IMR-90 (cell line): Measurements from ENCODE around the gene ARHGEF12. TPM values are rescaled to one million over a fixed set of nuclear protein-coding genes. Genes with fewer than 3 reads are reported as not detected.

ENCODE experiments used
- ATAC-seq: fragments of 200-7000 bp; cut with Tn5 transposase; 2 replicates; pipeline ENCODE4 v1.9.1; 2020; ENCODE audit warnings: low read depth, mild to moderate bottlenecking, moderate library complexity
- BruUV-seq: library from RNA; stranded (reverse); fragments of 400-500 nt; replicated peaks from 2 replicates; lab custom pipeline; 2021; lab: Mats Ljungman, UMichigan
- CTCF ChIA-PET: fragments of 300-600 bp; formaldehyde crosslinking; extraction: SDS; loops from one replicate; lab custom pipeline; 2021; ENCODE audit warnings: antibody characterized with exemption; lab: Yijun Ruan, JAX
- POLR2A ChIA-PET: fragments of 300-600 bp; sonication (Branson Sonifier 250); formaldehyde crosslinking; loops from one replicate; lab custom pipeline; 2022; ENCODE audit warnings: antibody characterized with exemption; ENCODE audit not compliant: unreplicated experiment; lab: Charles Lee
- DNase-seq: peaks from one replicate; pipeline ENCODE4 v3.0.0; 2013
- H2AFZ ChIP-seq: replicated peaks from 2 replicates; pipeline ENCODE3; 2013; ENCODE audit warnings: low read length, mild to moderate bottlenecking; ENCODE audit not compliant: poor library complexity
- H2AK5ac ChIP-seq: 2 replicates; pipeline ENCODE4 v1.6.1; 2013; ENCODE audit warnings: low read depth, low read length, inconsistent platforms
- H2AK9ac ChIP-seq: replicated peaks from 2 replicates; pipeline ENCODE3; 2013; ENCODE audit warnings: mild to moderate bottlenecking, low read depth, low read length, moderate library complexity; ENCODE audit not compliant: poor library complexity
- H2BK120ac ChIP-seq: 2 replicates; pipeline ENCODE4 v1.6.1; 2013; ENCODE audit warnings: low read depth, low read length, inconsistent platforms
- H2BK15ac ChIP-seq: 3 replicates; pipeline ENCODE4 v1.6.1; 2013; ENCODE audit warnings: low read depth, low read length, inconsistent platforms
- H2BK20ac ChIP-seq: 2 replicates; pipeline ENCODE4 v1.6.1; 2013; ENCODE audit warnings: low read depth, mild to moderate bottlenecking, inconsistent platforms, low read length, moderate library complexity
- H2BK5ac ChIP-seq: 2 replicates; pipeline ENCODE4 v1.6.1; 2013; ENCODE audit warnings: mild to moderate bottlenecking, low read depth, low read length, inconsistent platforms; ENCODE audit not compliant: poor library complexity, severe bottlenecking
- H3K14ac ChIP-seq: replicated peaks from 2 replicates; pipeline ENCODE4 v1.6.1; 2013; ENCODE audit warnings: low read depth, low read length, inconsistent platforms
- H3K18ac ChIP-seq: 2 replicates; pipeline ENCODE4 v1.6.1; 2013; ENCODE audit warnings: low read depth, low read length, control low read depth
- H3K23ac ChIP-seq: 2 replicates; pipeline ENCODE4 v1.6.1; 2013; ENCODE audit warnings: low read depth, low read length, inconsistent platforms
- H3K27ac ChIP-seq: 2 replicates; pipeline ENCODE4 v1.5.1; 2013; ENCODE audit warnings: mild to moderate bottlenecking, control low read depth, low read length; ENCODE audit not compliant: insufficient read depth
- H3K27me3 ChIP-seq: 2 replicates; pipeline ENCODE4 v1.6.1; 2013; ENCODE audit warnings: low read length; ENCODE audit not compliant: control insufficient read depth, insufficient read depth
- H3K36me3 ChIP-seq: 2 replicates; pipeline ENCODE4 v1.6.1; 2013; ENCODE audit warnings: low read length, mixed read lengths; ENCODE audit not compliant: control insufficient read depth, insufficient read depth
- H3K4ac ChIP-seq: 2 replicates; pipeline ENCODE4 v1.6.1; 2013; ENCODE audit warnings: low read depth, low read length, inconsistent platforms
- H3K4me1 ChIP-seq: 2 replicates; pipeline ENCODE4 v1.6.1; 2013; ENCODE audit warnings: low read length, mixed read lengths; ENCODE audit not compliant: control insufficient read depth, insufficient read depth
- H3K4me2 ChIP-seq: 2 replicates; pipeline ENCODE4 v1.6.1; 2013; ENCODE audit warnings: low read depth, mild to moderate bottlenecking, control low read depth, low read length, moderate library complexity
- H3K4me3 ChIP-seq: 2 replicates; pipeline ENCODE4 v1.5.1; 2013; ENCODE audit warnings: low read depth, mild to moderate bottlenecking, control low read depth, low read length, moderate library complexity; ENCODE audit not compliant: insufficient read depth
- H3K56ac ChIP-seq: 2 replicates; pipeline ENCODE4 v1.6.1; 2013; ENCODE audit warnings: low read length, inconsistent platforms; ENCODE audit not compliant: insufficient read depth; ENCODE audit errors: extremely low read depth
- H3K79me1 ChIP-seq, 2 experiments: 2 replicates each; pipeline ENCODE4 v1.6.1; 2013; ENCODE audit warnings: low read length in 2 of 2, inconsistent platforms in 1 of 2, low read depth in 1 of 2
- H3K9ac ChIP-seq: 2 replicates; pipeline ENCODE4 v1.6.1; 2013; ENCODE audit warnings: low read depth, low read length, control low read depth
- H3K9me1 ChIP-seq: 2 replicates; pipeline ENCODE4 v1.6.1; 2013; ENCODE audit warnings: low read length, inconsistent platforms; ENCODE audit not compliant: insufficient read depth
- H3K9me3 ChIP-seq: 2 replicates; pipeline ENCODE4 v1.6.1; 2013; ENCODE audit warnings: low read length; ENCODE audit not compliant: control insufficient read depth, insufficient read depth
- H4K20me1 ChIP-seq: 2 replicates; pipeline ENCODE4 v1.6.1; 2013; ENCODE audit warnings: low read length, inconsistent platforms; ENCODE audit not compliant: insufficient read depth
- H4K5ac ChIP-seq: 2 replicates; pipeline ENCODE4 v1.6.1; 2013; ENCODE audit warnings: mild to moderate bottlenecking, low read depth, low read length, control low read depth
- H4K8ac ChIP-seq, 2 experiments: 2 replicates each; pipeline ENCODE4 v1.6.1; 2013; ENCODE audit warnings: low read depth in 2 of 2, low read length in 2 of 2, control low read depth in 1 of 2, inconsistent platforms in 1 of 2
- H4K91ac ChIP-seq: 2 replicates; pipeline ENCODE4 v1.6.1; 2013; ENCODE audit warnings: low read depth, low read length, inconsistent platforms; ENCODE audit not compliant: insufficient read depth
- CHD1 ChIP-seq: IDR thresholded peaks from 2 replicates; pipeline ENCODE4 v1.6.1; 2012; ENCODE audit warnings: low read depth, low read length, improper control_type of control experiment
- FOS ChIP-seq: fragments of 150-350 bp; IDR thresholded peaks from 2 replicates; pipeline ENCODE4 v1.6.1; 2016; ENCODE audit warnings: low read depth, low read length
- MAFK ChIP-seq: IDR thresholded peaks from 2 replicates; pipeline ENCODE4 v1.6.1; 2012; ENCODE audit warnings: low read depth, low read length, improper control_type of control experiment
- MAZ ChIP-seq: IDR thresholded peaks from 2 replicates; pipeline ENCODE4 v1.6.1; 2012; ENCODE audit warnings: low read depth, mild to moderate bottlenecking, low read length, improper control_type of control experiment, moderate library complexity, borderline replicate concordance
- MXI1 ChIP-seq: IDR thresholded peaks from 2 replicates; pipeline ENCODE4 v1.6.1; 2012; ENCODE audit warnings: low read depth, mild to moderate bottlenecking, low read length, moderate library complexity, borderline replicate concordance
- NFE2L2 ChIP-seq: fragments of 150-350 bp; IDR thresholded peaks from 2 replicates; pipeline ENCODE4 v1.6.1; 2016; ENCODE audit warnings: low read depth, mild to moderate bottlenecking, low read length
- RAD21 ChIP-seq: IDR thresholded peaks from 2 replicates; pipeline ENCODE4 v1.6.1; 2012; ENCODE audit warnings: low read length, improper control_type of control experiment
- RFX5 ChIP-seq: IDR thresholded peaks from 2 replicates; pipeline ENCODE4 v1.8.0; 2012; ENCODE audit warnings: low read depth, mild to moderate bottlenecking, low read length, moderate library complexity
- WGBS, 2 experiments: methylation state at CpG; one replicate each; pipeline versions ENCODE4 v1.1.5 to v1.1.7; 2013; ENCODE audit warnings: missing lambda C conversion rate in 2 of 2; ENCODE audit not compliant: insufficient read length in 1 of 2; ENCODE audit errors: extremely low coverage in 2 of 2; 5-methylcytosine and 5-hydroxymethylcytosine counted together
- dilution Hi-C: fragments of 300-500 bp; cut with HindIII; formaldehyde crosslinking; loops from one replicate; pipeline ENCODE4 v1.14.3; 2018; ENCODE audit warnings: low sequenced_read_pairs; ENCODE audit not compliant: unreplicated experiment
- in situ Hi-C: fragments of 300-500 bp; cut with MboI; formaldehyde crosslinking; loops from 3 replicates; pipeline ENCODE4 v1.14.3; 2019; ENCODE audit warnings: low sequenced_read_pairs, inconsistent platforms, mixed read lengths
- intact Hi-C: fragments of 100-400 bp; cut with micrococcal nuclease; formaldehyde crosslinking; loops from 2 replicates; pipeline ENCODE4 v1.10.0; 2022
- polyA plus RNA-seq, 3 experiments: library from polyadenylated mRNA; depleted of rRNA; stranded (reverse); fragments of >200 nt; gene quantifications; 2 replicates each; pipeline ENCODE4 v1.2.3, GENCODE V29; 2012; ENCODE audit warnings: low replicate concordance in 1 of 3
- total RNA-seq: library from RNA; depleted of rRNA; stranded (reverse); fragments of >200 nt; gene quantifications from 2 replicates; pipeline ENCODE4 v1.2.3, GENCODE V29; 2012
- TF ChIP-seq, protein P1 (sequence below): conservative IDR thresholded peaks from 2 replicates; pipeline ENCODE4 v1.5.1; 2012; ENCODE audit warnings: mild to moderate bottlenecking, low read depth, low read length, improper control_type of control experiment
- TF ChIP-seq, protein P2 (sequence below): fragments of 150-350 bp; IDR thresholded peaks from 2 replicates; pipeline ENCODE4 v1.6.1; 2017; ENCODE audit warnings: mild to moderate bottlenecking, antibody characterized with exemption, low read length, low read depth
- TF ChIP-seq, protein P3 (sequence below): fragments of 150-350 bp; IDR thresholded peaks from 2 replicates; pipeline ENCODE4 v1.6.1; 2016; ENCODE audit warnings: low read depth, mild to moderate bottlenecking, low read length, moderate library complexity, borderline replicate concordance

Gene ARHGEF12
- total and polyA plus RNA-seq, 2 of the 4 experiments (the other 2 are of a cell fraction), result 25.5 to 115 TPM

DNA sequence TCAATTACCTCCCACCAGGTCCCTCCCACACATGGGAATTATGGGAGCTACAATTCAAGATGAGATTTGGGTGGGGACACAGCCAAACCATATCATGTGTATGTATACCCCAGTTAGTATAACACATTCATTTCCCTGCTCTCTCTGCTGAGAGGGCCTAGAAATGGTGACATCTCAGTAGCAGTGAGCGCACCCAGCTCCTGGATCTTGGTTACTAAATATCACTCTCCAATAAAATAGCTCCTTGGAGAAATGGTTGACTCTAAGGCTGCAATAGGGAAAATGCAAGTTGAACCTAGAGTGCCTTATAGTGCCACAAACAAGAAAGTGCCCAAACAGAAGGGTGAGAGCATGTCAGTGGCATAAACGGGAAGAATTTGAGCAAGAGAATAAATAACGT, 59.6 kb downstream of the ARHGEF12 start:
- no peak overlapping the region for H2BK15ac ChIP-seq
- H2BK20ac ChIP-seq, result no peak overlapping the region
- H2AK9ac ChIP-seq, result no peak overlapping the region
- H3K4ac ChIP-seq, result no peak overlapping the region
- H4K20me1 ChIP-seq, result peaks cover 54% of the 10 kb centered on the region
- H4K5ac ChIP-seq, result no peak overlapping the region
- no peak overlapping the region for H3K56ac ChIP-seq
- intact Hi-C loops (no loop called here), dilution Hi-C loops (no loop called here), in situ Hi-C loops (no loop called here)
- H3K18ac ChIP-seq, result no peak overlapping the region
- no peak overlapping the region for H3K27ac ChIP-seq
- no peak overlapping the region for H2AK5ac ChIP-seq
- DNase-seq (no peak), ATAC-seq (no peak)
- no peaks in the 10 kb centered on the region for H3K36me3 ChIP-seq
- H3K4me3 ChIP-seq, result no peak overlapping the region
- H4K91ac ChIP-seq, result no peak overlapping the region
- no peak overlapping the region for H2BK5ac ChIP-seq
- TF ChIP-seq NFE2L2 (no peak), CHD1 (no peak), RAD21 (no peak), MXI1 (no peak), MAFK (no peak), FOS (no peak), MAZ (no peak), RFX5 (no peak)
- TF ChIP-seq, protein P1, sequence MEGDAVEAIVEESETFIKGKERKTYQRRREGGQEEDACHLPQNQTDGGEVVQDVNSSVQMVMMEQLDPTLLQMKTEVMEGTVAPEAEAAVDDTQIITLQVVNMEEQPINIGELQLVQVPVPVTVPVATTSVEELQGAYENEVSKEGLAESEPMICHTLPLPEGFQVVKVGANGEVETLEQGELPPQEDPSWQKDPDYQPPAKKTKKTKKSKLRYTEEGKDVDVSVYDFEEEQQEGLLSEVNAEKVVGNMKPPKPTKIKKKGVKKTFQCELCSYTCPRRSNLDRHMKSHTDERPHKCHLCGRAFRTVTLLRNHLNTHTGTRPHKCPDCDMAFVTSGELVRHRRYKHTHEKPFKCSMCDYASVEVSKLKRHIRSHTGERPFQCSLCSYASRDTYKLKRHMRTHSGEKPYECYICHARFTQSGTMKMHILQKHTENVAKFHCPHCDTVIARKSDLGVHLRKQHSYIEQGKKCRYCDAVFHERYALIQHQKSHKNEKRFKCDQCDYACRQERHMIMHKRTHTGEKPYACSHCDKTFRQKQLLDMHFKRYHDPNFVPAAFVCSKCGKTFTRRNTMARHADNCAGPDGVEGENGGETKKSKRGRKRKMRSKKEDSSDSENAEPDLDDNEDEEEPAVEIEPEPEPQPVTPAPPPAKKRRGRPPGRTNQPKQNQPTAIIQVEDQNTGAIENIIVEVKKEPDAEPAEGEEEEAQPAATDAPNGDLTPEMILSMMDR, result no peak
- TF ChIP-seq, protein P2, sequence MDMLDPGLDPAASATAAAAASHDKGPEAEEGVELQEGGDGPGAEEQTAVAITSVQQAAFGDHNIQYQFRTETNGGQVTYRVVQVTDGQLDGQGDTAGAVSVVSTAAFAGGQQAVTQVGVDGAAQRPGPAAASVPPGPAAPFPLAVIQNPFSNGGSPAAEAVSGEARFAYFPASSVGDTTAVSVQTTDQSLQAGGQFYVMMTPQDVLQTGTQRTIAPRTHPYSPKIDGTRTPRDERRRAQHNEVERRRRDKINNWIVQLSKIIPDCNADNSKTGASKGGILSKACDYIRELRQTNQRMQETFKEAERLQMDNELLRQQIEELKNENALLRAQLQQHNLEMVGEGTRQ, result no peak
- TF ChIP-seq, protein P3, sequence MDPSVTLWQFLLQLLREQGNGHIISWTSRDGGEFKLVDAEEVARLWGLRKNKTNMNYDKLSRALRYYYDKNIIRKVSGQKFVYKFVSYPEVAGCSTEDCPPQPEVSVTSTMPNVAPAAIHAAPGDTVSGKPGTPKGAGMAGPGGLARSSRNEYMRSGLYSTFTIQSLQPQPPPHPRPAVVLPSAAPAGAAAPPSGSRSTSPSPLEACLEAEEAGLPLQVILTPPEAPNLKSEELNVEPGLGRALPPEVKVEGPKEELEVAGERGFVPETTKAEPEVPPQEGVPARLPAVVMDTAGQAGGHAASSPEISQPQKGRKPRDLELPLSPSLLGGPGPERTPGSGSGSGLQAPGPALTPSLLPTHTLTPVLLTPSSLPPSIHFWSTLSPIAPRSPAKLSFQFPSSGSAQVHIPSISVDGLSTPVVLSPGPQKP, result no peak
- no peak overlapping the region for H3K4me2 ChIP-seq
- peaks cover 10% of the 10 kb centered on the region; the same call in 1 of the 2 replicates for H3K4me1 ChIP-seq
- peaks cover 12 to 58% of the 10 kb centered on the region in 2 experiments for H3K79me1 ChIP-seq
- no peaks in the 10 kb centered on the region for H3K27me3 ChIP-seq
- WGBS, 2 experiments, result no CpG with 5 or more reads among the region's 3 CpGs
- H4K8ac ChIP-seq, result no peak overlapping the region
- H2AFZ ChIP-seq, result no peak overlapping the region
- H3K14ac ChIP-seq, result 0 out of 2 replicates have a peak overlapping the region, but pooled peaks have one; percentile 21
- H3K9me3 ChIP-seq, result no peaks in the 10 kb centered on the region
- no peak overlapping the region for H3K23ac ChIP-seq
- BruUV-seq, result no TSS peak
- H3K9ac ChIP-seq, result no peak overlapping the region
- no peak overlapping the region for H2BK120ac ChIP-seq
- H3K9me1 ChIP-seq, result peaks cover 3% of the 10 kb centered on the region; the same call in 1 of the 2 replicates
- CTCF ChIA-PET, result interaction anchor here (0.5 to 2.4 kb wide), 4 partner anchors 10 to 41 kb away, joined by 3 to 7 read pairs (median 3); no protein-coding TSS in a partner anchor
- POLR2A ChIA-PET, result interaction anchor here (1.2 kb wide), 1 partner anchor 36 kb away, joined by 4 read pairs; no protein-coding TSS in a partner anchor
